Panc1 (cell line): ENCODE measurements around the gene DHCR24. TPM values are rescaled to one million over a fixed set of nuclear protein-coding genes. Genes with fewer than 3 reads are reported as not detected.

ENCODE experiments used
- ATAC-seq: fragments of 200-7000 bp; cut with Tn5 transposase; 2 replicates; pipeline ENCODE4 v1.9.1; 2020; ENCODE audit warnings: mild to moderate bottlenecking, moderate library complexity
- BruUV-seq: library from RNA; stranded (reverse); fragments of 400-500 nt; replicated peaks from 2 replicates; lab custom pipeline; 2021; lab: Mats Ljungman, UMichigan
- CTCF ChIA-PET: fragments of 300-600 bp; sonication (Branson Sonifier 250); formaldehyde crosslinking; loops from one replicate; lab custom pipeline; 2022; ENCODE audit warnings: antibody characterized with exemption; lab: Charles Lee
- POLR2A ChIA-PET: fragments of 300-600 bp; sonication (Branson Sonifier 250); formaldehyde crosslinking; loops from one replicate; lab custom pipeline; 2022; ENCODE audit warnings: antibody characterized with exemption; lab: Charles Lee
- DNase-seq: peaks from one replicate; pipeline ENCODE4 v3.0.0-alpha.2; 2010; ENCODE audit warnings: low read depth, low spot score
- H3K27ac ChIP-seq: 2 replicates; pipeline ENCODE4 v1.5.1; 2011; ENCODE audit warnings: mild to moderate bottlenecking, low read length, inconsistent platforms
- H3K27me3 ChIP-seq: fragments of 200-500 bp; sonication (Bioruptor generic); 2 replicates; pipeline ENCODE4 v1.6.0; 2014; ENCODE audit warnings: low read length, inconsistent platforms; ENCODE audit not compliant: control insufficient read depth, insufficient read depth
- H3K36me3 ChIP-seq: fragments of 200-500 bp; sonication (Bioruptor generic); 2 replicates; pipeline ENCODE4 v1.5.1; 2014; ENCODE audit warnings: inconsistent platforms, mild to moderate bottlenecking, low read length, moderate library complexity; ENCODE audit not compliant: control insufficient read depth, insufficient read depth
- H3K4me1 ChIP-seq: 2 replicates; pipeline ENCODE4 v1.5.1; 2011; ENCODE audit warnings: inconsistent platforms, mild to moderate bottlenecking, low read length, moderate library complexity; ENCODE audit not compliant: control insufficient read depth, insufficient read depth
- H3K4me3 ChIP-seq, 2 experiments: 2 replicates each; pipeline ENCODE4 v1.5.1; 2011 to 2012; ENCODE audit warnings: low read depth in 2 of 2, low read length in 2 of 2, mild to moderate bottlenecking in 2 of 2, inconsistent platforms in 1 of 2, moderate library complexity in 1 of 2
- H3K9me3 ChIP-seq: fragments of 200-500 bp; sonication (Bioruptor generic); 2 replicates; pipeline ENCODE4 v1.5.1; 2014; ENCODE audit warnings: low read depth, mild to moderate bottlenecking, inconsistent platforms, low read length, moderate library complexity; ENCODE audit not compliant: control insufficient read depth, insufficient read depth
- CTCF ChIP-seq: fragments of 450-650 bp; IDR thresholded peaks from 2 replicates; pipeline ENCODE4 v1.5.1; 2017; ENCODE audit warnings: mild to moderate bottlenecking
- POLR2AphosphoS5 ChIP-seq: IDR thresholded peaks from 2 replicates; pipeline ENCODE4 v1.6.1; 2012; ENCODE audit warnings: mild to moderate bottlenecking, low read depth, low read length, moderate library complexity
- SIN3A ChIP-seq: IDR thresholded peaks from 2 replicates; pipeline ENCODE4 v1.6.1; 2012; ENCODE audit warnings: low read depth, mild to moderate bottlenecking, low read length, moderate library complexity, borderline replicate concordance; ENCODE audit not compliant: insufficient read depth
- TCF7L2 ChIP-seq: IDR thresholded peaks from 2 replicates; pipeline ENCODE4 v1.6.1; 2011; ENCODE audit warnings: mild to moderate bottlenecking, low read depth, low read length, inconsistent platforms
- in situ Hi-C: cut with HindIII; loops from 2 replicates; pipeline ENCODE4 v1.10.0; 2016; ENCODE audit warnings: low sequenced_read_pairs, low pct_unique_long_range_greater_than_20kb
- intact Hi-C: fragments of 100-400 bp; cut with micrococcal nuclease; formaldehyde crosslinking; loops from one replicate; pipeline ENCODE4 v1.10.0; 2022; ENCODE audit not compliant: unreplicated experiment
- total RNA-seq: library from RNA; stranded (reverse); gene quantifications from one replicate; pipeline ENCODE4 v1.2.1, GENCODE V29; 2021; ENCODE audit not compliant: unreplicated experiment
- TF ChIP-seq, protein P1 (sequence below), 2 experiments: IDR thresholded peaks; 2 replicates each; pipeline ENCODE4 v1.6.1; 2011 to 2012; ENCODE audit warnings: low read depth in 2 of 2, control low read depth in 1 of 2, low read length in 1 of 2, mild to moderate bottlenecking in 1 of 2, moderate library complexity in 1 of 2; ENCODE audit not compliant: insufficient read depth in 1 of 2

Gene DHCR24
- total RNA-seq, 1 experiment from 2014 or later: 313 TPM

DNA sequence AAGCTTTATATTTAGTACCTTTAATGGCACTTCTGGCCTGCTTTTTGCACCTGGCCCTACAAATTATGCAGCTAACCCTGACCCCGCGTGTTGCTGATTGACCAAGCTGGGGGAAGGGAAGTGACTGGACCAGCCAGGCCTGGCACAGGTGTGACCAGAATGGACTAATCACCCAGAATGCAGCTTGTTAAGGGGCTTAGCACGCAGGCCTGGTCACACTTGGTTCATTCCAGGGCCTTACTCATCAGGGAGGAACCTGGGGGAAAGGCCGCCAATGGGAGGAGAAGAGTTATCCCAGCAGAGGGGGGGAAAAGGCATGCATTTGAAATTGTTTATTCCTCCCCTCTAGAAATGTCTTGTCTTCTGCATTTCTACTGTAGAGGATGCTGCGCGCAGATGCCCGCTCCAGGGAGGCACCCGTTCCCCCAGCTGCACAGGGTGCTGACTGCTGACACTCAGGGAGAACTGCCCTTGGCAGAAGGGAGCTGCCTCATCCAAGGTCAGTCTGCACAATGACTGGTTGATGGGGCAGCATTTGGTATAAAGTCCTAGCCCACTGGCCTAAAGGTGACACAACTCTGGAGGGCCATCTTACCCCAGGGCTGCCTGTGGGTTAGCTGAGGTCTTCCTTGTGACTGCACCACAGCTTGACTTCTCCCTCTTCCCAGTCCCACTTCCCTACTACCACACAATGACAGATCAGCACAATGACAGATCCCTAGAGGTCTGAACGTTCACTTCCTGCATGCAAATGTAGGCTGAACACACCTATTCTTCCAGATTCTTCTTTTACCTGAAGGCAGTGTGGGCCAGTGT is 29.0 kb downstream of the DHCR24 start:
- DNase-seq: no peak
- H3K36me3 ChIP-seq: no peaks in the 10 kb centered on the region; the same call in 1 of the 2 replicates

GRCh38 chr1:54857141-54857540 is 29.9 kb downstream of the DHCR24 start:
- BruUV-seq: no TSS peak
- no peaks in the 10 kb centered on the region for H3K9me3 ChIP-seq

More for the DNA sequence above, 29.0 kb downstream of the DHCR24 start:
- no peaks in the 10 kb centered on the region for H3K27me3 ChIP-seq
- TF ChIP-seq CTCF (no peak), SIN3A (no peak), POLR2AphosphoS5 (no peak)
- in situ Hi-C loops: no loop called here
- H3K27ac ChIP-seq: no peak overlapping the region
- H3K4me3 ChIP-seq: no peak overlapping the region
- ChIA-PET CTCF (interaction anchor here (0.6 kb wide), 1 partner anchor 10 kb away, joined by 4 read pairs; no protein-coding TSS in a partner anchor), POLR2A (no interaction called here)
- no peaks in the 10 kb centered on the region for H3K9me3 ChIP-seq
- no TSS peak for BruUV-seq
- peak; percentile 32; the same call in 1 of the 2 replicates for ATAC-seq
- intact Hi-C loops: no loop called here
- H3K4me1 ChIP-seq: no peaks in the 10 kb centered on the region

More at GRCh38 chr1:54857141-54857540, 29.9 kb downstream of the DHCR24 start:
- no peak for DNase-seq
- in situ Hi-C loops (no loop called here), intact Hi-C loops (no loop called here)
- CTCF ChIA-PET: no interaction called here
- TF ChIP-seq TCF7L2 (no peak), POLR2AphosphoS5 (no peak), SIN3A (no peak), CTCF (no peak)
- TF ChIP-seq, protein P1, sequence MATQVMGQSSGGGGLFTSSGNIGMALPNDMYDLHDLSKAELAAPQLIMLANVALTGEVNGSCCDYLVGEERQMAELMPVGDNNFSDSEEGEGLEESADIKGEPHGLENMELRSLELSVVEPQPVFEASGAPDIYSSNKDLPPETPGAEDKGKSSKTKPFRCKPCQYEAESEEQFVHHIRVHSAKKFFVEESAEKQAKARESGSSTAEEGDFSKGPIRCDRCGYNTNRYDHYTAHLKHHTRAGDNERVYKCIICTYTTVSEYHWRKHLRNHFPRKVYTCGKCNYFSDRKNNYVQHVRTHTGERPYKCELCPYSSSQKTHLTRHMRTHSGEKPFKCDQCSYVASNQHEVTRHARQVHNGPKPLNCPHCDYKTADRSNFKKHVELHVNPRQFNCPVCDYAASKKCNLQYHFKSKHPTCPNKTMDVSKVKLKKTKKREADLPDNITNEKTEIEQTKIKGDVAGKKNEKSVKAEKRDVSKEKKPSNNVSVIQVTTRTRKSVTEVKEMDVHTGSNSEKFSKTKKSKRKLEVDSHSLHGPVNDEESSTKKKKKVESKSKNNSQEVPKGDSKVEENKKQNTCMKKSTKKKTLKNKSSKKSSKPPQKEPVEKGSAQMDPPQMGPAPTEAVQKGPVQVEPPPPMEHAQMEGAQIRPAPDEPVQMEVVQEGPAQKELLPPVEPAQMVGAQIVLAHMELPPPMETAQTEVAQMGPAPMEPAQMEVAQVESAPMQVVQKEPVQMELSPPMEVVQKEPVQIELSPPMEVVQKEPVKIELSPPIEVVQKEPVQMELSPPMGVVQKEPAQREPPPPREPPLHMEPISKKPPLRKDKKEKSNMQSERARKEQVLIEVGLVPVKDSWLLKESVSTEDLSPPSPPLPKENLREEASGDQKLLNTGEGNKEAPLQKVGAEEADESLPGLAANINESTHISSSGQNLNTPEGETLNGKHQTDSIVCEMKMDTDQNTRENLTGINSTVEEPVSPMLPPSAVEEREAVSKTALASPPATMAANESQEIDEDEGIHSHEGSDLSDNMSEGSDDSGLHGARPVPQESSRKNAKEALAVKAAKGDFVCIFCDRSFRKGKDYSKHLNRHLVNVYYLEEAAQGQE (IDR thresholded peaks at IDR 0.05; ENCODE audit: insufficient read depth in 1 of 2, low read depth in 2 of 2, low read length in 1 of 2): no peak
- POLR2A ChIA-PET: no interaction called here
- H3K27me3 ChIP-seq: no peaks in the 10 kb centered on the region
- no peak for ATAC-seq
- no peaks in the 10 kb centered on the region for H3K4me1 ChIP-seq
- no peak overlapping the region for H3K4me3 ChIP-seq
- H3K27ac ChIP-seq: no peak overlapping the region
- no peaks in the 10 kb centered on the region; the same call in 1 of the 2 replicates for H3K36me3 ChIP-seq
